Tibial nerve (tissue), 4 donors: ENCODE data around the gene SPIRE2.

Source experiments
- CTCF ChIP-seq, 5 experiments: fragments of 200-600 bp in 3 of 5; fragments of 450-650 bp in 2 of 5; sonication (generic) in 3 of 5; IDR thresholded peaks; one replicate each; pipeline ENCODE4 v1.5.1; 2016 to 2019; ENCODE audit warnings: antibody characterized with exemption in 5 of 5, mild to moderate bottlenecking in 3 of 5, moderate library complexity in 2 of 5
- EP300 ChIP-seq, 2 donors: sonication (generic); formaldehyde crosslinking; IDR thresholded peaks; one replicate each; pipeline ENCODE4 v1.6.1; 2017; ENCODE audit warnings: antibody characterized with exemption in 2 of 2, mild to moderate bottlenecking in 1 of 2
- POLR2A ChIP-seq, 2 donors: fragments of 450-650 bp; IDR thresholded peaks; one replicate each; pipeline ENCODE4 v1.6.1; 2017; ENCODE audit warnings: antibody characterized with exemption in 2 of 2, mild to moderate bottlenecking in 2 of 2, moderate library complexity in 2 of 2

- no peak for TF ChIP-seq CTCF (IDR thresholded peaks at IDR 0.05)
- TF ChIP-seq POLR2A (IDR thresholded peaks at IDR 0.05) = no peak
- no peak for TF ChIP-seq EP300 (IDR thresholded peaks at IDR 0.05)
These were observed 27.7 kb downstream of the SPIRE2 start for GRCh38 chr16:89855986-89856385.
